GM10266 (cell line): ENCODE data around the gene RERE.

ENCODE experiments used
- DNase-seq: peaks from one replicate; pipeline ENCODE4 v3.0.0; 2012; ENCODE audit errors: extremely low spot score
- TF ChIP-seq, protein P1 (sequence below): IDR thresholded peaks from 2 replicates; pipeline ENCODE4 v1.5.1; 2012; ENCODE audit warnings: mild to moderate bottlenecking, low read depth; ENCODE audit not compliant: control insufficient read depth, insufficient read depth; ENCODE audit errors: missing control alignments

Gene RERE

DNA sequence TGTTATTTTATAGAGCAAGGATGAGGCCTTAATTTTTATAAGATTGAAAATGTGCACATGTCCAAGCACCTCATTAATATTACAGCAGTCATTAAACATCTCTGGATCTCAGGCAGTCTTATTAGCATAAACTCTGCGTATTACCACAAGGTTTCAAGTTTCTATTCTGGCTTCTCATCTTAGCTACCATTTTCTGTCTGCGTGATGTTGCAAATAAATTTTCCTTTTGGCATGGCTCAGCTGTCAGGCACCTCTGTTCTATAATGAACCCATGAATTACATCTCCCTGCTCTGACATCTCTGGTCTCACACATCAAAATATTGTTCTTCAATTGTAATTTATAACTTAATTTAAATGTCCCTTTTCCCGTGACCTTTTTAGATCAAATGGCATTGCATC, 343.1 kb downstream of the RERE start:
- TF ChIP-seq, protein P1, sequence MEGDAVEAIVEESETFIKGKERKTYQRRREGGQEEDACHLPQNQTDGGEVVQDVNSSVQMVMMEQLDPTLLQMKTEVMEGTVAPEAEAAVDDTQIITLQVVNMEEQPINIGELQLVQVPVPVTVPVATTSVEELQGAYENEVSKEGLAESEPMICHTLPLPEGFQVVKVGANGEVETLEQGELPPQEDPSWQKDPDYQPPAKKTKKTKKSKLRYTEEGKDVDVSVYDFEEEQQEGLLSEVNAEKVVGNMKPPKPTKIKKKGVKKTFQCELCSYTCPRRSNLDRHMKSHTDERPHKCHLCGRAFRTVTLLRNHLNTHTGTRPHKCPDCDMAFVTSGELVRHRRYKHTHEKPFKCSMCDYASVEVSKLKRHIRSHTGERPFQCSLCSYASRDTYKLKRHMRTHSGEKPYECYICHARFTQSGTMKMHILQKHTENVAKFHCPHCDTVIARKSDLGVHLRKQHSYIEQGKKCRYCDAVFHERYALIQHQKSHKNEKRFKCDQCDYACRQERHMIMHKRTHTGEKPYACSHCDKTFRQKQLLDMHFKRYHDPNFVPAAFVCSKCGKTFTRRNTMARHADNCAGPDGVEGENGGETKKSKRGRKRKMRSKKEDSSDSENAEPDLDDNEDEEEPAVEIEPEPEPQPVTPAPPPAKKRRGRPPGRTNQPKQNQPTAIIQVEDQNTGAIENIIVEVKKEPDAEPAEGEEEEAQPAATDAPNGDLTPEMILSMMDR = no peak
- DNase-seq = no peak

DNA sequence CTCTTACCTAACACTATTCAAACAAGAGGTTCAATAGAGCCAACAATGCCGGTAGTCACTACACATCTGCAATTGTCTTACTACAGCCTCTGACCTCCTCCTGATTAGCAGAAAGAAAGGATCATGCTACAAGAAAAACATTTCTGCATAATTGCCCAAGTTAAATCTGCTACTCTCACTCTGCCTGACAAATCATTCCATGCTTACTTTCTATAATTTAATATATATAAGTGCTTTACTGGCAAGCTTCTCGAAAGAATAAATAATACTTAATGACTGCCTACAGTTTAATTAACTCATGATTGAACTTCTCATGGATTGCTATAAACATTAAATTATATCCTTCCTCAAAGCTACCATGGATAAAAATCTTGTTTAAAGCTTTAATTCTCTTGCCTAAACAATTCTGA, 343.5 kb downstream of the RERE start:
- TF ChIP-seq, protein P1 = no peak
- DNase-seq = no peak

- TF ChIP-seq, protein P1 = no peak
- DNase-seq = no peak
Observed at GRCh38 chr1:8473121-8473875, 344.1 kb downstream of the RERE start.

DNA sequence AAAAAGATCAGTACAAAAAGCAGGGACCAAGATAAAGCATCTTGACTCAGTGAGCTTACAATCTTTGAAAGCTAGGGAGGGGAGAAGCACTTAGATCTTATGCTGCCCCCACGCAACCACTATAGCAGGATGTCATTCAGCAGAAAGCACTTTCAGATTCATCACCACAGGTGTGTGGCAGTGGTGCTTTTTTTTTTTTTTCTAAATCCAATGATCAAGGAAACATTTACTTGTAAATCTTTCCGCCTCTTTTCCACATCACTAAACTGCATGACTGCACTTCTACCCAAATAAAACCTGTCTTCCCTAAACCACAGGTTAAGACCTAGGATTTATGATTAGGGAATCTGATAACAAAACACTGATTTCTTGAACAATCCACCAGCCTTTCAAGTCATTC, 344.8 kb downstream of the RERE start:
- TF ChIP-seq, protein P1 = peak; percentile 12
- DNase-seq = peak; percentile 38

DNA sequence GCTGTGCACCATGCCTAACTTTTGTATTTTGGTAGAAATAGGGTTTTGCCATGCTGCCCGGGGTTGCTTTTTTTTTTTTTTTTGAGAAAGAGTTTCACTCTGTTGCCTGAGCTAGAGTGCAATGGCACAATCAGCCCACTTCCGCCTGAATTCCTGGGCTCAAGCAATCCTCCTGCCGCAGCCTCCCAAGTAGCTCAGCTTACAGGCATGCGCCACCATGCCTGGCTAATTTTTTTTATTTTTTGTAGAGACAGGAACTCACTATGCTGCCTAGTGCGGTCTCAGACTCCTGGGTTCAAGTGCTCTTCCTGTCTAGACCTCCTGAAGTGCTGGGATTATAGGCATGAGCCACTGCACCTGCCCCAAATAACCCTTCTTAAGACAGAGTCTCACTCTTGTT, 346.0 kb downstream of the RERE start:
- DNase-seq = no peak
- TF ChIP-seq, protein P1 = no peak

GRCh38 chr1:8468751-8469150, 348.7 kb downstream of the RERE start:
- TF ChIP-seq, protein P1 = no peak

DNA sequence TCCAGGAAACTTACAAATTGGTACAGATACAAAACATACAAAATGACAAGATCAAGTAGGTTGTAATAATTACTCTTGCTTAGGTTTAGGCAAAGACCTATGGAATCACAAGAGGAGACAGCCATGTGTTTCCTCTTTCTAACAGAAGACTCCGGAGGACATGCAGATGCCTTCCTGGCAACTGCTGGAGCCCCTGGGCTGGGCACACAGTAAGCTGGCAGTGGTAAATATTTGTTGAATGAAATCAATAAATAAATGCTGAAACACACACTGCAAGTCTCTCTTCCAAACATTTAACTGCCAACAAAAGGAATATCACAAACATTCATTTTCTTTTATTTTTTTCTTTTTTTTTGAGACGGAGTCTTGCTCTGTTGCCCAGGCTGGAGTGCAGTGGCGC, 350.1 kb downstream of the RERE start:
- no peak for DNase-seq
- TF ChIP-seq, protein P1 = no peak

More at GRCh38 chr1:8468751-8469150, 348.7 kb downstream of the RERE start:
- DNase-seq = no peak
